ENCODE results near the gene IL17REL.

IL17REL gene

DNA sequence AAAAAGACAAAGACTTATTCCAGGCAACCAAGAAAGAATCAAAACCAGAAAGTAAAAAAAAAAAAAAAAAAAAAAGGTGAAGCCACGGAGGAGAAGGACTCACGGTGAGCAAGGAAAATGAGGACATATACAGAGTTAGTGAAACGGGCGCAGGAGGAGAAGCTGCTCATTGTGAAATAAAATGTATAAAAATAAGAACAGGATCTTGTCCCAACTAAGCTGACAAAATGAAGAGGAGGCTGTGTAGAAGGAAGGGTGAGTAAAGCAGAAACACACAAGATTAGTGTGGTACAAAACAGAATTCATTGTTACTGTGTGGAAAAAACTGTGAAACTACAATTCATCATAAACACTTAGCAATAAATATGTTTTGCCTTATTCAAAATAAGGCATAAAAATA, 7.6 kb downstream of the IL17REL start:
- TF ChIP-seq, protein P1, sequence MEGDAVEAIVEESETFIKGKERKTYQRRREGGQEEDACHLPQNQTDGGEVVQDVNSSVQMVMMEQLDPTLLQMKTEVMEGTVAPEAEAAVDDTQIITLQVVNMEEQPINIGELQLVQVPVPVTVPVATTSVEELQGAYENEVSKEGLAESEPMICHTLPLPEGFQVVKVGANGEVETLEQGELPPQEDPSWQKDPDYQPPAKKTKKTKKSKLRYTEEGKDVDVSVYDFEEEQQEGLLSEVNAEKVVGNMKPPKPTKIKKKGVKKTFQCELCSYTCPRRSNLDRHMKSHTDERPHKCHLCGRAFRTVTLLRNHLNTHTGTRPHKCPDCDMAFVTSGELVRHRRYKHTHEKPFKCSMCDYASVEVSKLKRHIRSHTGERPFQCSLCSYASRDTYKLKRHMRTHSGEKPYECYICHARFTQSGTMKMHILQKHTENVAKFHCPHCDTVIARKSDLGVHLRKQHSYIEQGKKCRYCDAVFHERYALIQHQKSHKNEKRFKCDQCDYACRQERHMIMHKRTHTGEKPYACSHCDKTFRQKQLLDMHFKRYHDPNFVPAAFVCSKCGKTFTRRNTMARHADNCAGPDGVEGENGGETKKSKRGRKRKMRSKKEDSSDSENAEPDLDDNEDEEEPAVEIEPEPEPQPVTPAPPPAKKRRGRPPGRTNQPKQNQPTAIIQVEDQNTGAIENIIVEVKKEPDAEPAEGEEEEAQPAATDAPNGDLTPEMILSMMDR (IDR thresholded peaks at IDR 0.05; ENCODE audit: low read depth, low read length), result no peak
- no peak for DNase-seq (ENCODE audit: extremely low read depth, low read depth)

DNA sequence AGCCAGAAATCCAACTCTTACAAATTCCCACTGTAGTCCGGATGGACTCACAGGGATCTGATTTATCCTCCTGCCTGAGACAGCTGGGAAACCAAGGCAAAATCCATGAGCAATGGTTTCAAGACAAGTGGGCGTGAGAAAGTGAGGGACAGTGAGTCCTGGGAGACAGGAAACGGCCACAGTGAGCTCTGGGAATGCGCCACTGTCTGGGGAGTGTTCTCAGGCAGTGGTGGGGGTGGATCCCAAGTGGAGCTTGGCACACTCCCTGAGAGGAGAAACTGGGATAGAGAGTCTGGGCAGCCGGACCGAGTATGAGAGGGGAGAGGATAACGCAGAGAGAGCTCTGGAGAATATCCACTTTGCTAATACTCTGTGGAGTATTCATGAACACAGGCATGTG, 9.8 kb downstream of the IL17REL start:
- DNase-seq (ENCODE audit: extremely low read depth, low read depth), result no peak

DNA sequence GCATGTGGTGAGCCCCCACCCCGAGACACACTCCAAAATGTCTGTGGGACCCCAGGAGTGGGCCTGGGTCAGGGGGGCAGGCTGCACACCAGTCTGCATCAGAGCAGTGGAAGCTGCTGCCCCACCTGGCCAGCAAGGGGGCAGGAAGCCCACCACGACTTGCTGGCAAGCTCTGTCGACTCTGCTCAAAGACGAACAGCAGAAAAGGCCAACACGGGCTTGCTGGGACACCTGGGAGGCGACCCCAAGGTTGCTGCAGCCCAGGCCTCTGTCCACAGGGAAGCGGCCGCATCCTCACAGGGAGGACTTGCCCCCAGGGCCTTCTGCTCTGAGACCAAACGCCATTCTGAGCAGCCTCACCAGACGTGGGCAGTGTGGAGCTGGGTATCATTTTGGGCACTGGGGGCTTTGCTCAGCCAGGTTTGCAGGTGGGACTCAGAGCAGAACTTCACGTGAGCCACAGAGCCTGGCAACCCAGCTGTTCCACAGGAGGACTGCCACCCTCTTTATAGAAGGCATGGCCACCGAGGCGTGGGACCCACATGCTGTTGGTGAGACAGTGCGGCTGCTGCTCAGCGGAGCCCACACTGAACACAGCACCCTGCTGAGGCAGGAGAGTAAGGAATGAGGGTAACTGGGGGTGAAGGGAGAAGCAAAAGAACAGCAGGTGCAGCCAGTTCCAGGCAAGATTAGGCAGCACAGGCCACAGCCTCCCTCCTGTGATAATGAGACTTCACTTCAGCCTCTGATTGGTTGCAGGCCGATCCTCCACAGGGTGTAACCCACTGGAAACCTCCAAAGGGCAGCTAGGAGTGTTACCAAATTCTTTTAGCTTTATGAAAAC, 11.0 kb downstream of the IL17REL start:
- no peak for DNase-seq (ENCODE audit: extremely low read depth, low read depth)
- TF ChIP-seq, protein P1 (IDR thresholded peaks at IDR 0.05; ENCODE audit: low read depth, low read length), result no peak

More for the DNA sequence above, 9.8 kb downstream of the IL17REL start:
- TF ChIP-seq, protein P1 (IDR thresholded peaks at IDR 0.05; ENCODE audit: low read depth, low read length), result no peak

GRCh38 chr22:50000587-50001387, 11.8 kb downstream of the IL17REL start:
- TF ChIP-seq, protein P1 (IDR thresholded peaks at IDR 0.05; ENCODE audit: low read depth, low read length), result no peak
- no peak for DNase-seq (ENCODE audit: extremely low read depth, low read depth)

- no peak for DNase-seq (ENCODE audit: extremely low read depth, low read depth)
- TF ChIP-seq, protein P1 (IDR thresholded peaks at IDR 0.05; ENCODE audit: low read depth, low read length), result no peak
These were observed 12.5 kb downstream of the IL17REL start for GRCh38 chr22:49999946-50000586.

GRCh38 chr22:49999063-49999945, 13.3 kb downstream of the IL17REL start:
- TF ChIP-seq, protein P1 (IDR thresholded peaks at IDR 0.05; ENCODE audit: low read depth, low read length), result no peak
- no peak for DNase-seq (ENCODE audit: extremely low read depth, low read depth)
